DND-41 (cell line): ENCODE measurements around the gene OTUD7B.

Experiments
- EZH2 ChIP-seq: IDR thresholded peaks from 3 replicates; pipeline ENCODE4 v1.6.1; 2012; ENCODE audit warnings: borderline replicate concordance, low read depth, mild to moderate bottlenecking, moderate library complexity, low read length, inconsistent platforms; ENCODE audit not compliant: severe bottlenecking
- TF ChIP-seq, protein P1 (sequence below): IDR thresholded peaks from 2 replicates; pipeline ENCODE4 v1.5.1; 2012; ENCODE audit warnings: borderline replicate concordance, low read length, moderate library complexity, mild to moderate bottlenecking; ENCODE audit not compliant: poor library complexity, severe bottlenecking; ENCODE audit errors: extremely low read depth

DNA sequence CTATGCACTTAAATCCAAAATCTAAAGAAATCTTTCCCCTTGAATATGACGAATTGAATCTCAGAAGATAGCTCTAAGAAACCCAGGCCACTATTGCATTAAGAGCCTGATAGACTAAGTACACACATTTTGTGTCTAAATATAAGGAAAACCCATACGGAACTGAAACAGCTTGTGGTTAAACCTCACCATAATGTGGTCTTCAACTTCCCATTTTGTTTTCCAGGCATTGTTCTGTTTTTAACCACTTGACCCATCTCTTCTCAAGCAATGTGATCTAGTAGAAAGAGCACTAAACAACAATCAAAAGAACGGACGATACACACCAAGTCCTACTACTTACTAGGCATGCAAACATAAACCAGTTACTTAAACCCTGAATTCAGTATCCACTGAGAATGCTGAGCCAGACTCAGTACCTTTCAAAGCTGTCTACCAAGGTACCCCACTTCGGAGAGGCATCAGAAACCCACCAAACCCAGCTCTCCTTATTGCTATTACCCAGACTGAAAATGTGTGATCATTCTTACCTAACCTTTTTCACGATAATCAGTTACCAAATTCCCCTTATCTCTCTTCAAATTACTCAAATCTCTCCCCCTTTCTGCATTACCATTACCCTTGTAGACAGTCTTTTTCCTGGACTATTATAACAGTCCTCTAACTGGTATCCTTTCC lies 12.8 kb downstream of the OTUD7B start:
- no peak for TF ChIP-seq EZH2
- TF ChIP-seq, protein P1, sequence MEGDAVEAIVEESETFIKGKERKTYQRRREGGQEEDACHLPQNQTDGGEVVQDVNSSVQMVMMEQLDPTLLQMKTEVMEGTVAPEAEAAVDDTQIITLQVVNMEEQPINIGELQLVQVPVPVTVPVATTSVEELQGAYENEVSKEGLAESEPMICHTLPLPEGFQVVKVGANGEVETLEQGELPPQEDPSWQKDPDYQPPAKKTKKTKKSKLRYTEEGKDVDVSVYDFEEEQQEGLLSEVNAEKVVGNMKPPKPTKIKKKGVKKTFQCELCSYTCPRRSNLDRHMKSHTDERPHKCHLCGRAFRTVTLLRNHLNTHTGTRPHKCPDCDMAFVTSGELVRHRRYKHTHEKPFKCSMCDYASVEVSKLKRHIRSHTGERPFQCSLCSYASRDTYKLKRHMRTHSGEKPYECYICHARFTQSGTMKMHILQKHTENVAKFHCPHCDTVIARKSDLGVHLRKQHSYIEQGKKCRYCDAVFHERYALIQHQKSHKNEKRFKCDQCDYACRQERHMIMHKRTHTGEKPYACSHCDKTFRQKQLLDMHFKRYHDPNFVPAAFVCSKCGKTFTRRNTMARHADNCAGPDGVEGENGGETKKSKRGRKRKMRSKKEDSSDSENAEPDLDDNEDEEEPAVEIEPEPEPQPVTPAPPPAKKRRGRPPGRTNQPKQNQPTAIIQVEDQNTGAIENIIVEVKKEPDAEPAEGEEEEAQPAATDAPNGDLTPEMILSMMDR: no peak
